ENCODE data around the gene ROBO1.

The ROBO1 gene

DNA sequence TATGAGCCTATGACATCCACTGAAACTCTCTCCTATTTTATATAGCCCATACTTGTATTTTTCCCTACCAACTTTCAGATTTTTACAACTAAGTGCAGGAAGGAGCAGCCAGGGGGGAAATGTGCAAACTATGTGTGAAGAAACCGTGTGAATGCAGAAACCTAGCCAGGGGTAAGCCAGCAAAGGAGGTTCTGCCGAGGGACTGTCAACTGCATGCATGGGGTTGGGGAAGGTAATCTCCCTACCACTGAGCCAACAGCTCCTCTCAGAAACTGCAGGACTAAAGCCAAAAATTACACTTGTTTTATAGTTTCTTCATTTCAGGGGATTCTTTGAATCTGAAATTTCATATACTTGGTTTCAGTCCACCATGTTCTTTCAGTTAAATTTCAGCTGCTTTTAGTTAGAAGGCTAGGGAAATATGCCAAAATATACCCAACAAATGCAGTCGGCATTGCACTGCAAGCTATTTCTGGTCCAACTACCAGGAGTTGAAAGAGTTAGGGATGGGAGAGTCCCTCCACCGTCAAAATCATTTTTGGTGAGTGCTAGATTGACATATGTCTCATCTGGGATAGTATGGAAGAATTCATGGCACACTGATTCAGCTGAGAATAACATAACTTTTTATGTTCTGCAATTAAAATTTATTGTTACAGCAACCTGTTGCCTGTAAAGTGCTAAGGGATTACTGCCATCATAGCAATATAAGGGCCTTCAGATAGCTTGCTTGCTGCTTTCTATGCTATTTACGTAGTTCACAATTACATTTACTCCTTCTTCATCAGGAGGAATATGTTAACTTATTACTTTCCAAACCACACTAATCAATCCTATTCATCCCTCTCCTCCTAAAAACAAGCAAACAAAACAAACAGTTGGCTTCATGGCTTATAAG is 904.2 kb downstream of the ROBO1 start:
- DNase-seq, result no peak

DNA sequence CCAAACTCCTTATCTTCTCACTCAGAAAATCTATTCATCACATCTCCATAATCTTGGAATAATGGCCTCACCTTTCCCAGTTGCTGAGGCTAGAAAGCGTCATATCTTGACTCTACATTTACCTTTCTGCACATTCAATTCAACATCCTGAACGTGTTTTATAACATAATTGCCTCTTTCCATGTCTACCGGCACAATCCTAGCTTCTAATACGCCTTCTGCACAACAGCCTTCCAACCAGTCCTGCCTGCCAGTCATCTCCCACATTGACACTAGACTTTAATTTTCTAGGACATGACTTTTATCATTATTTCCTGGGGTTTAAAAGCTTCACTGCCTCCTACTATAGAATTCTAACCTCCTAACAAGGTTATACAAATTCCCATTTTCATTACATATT is 906.6 kb downstream of the ROBO1 start:
- no peak for DNase-seq

DNA sequence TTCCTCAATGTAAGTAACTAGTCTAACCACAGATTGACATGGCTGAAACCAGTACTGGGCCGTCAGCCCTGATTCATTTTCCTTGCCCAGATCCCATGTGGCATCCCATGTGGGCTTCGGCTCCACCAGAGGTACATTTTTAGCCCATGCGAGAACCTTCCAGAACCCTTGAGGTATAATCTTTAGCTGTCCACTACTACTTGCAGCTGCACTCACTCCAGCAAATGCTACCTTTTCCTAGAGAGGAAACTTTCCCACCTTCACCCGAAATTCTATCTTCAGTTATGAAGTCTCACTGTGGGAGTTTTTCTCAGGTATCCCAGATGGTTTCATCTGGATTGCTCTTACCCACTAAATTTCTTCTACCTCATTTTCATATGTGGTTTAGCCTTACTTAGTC is 907.2 kb downstream of the ROBO1 start:
- no peak for DNase-seq

DNA sequence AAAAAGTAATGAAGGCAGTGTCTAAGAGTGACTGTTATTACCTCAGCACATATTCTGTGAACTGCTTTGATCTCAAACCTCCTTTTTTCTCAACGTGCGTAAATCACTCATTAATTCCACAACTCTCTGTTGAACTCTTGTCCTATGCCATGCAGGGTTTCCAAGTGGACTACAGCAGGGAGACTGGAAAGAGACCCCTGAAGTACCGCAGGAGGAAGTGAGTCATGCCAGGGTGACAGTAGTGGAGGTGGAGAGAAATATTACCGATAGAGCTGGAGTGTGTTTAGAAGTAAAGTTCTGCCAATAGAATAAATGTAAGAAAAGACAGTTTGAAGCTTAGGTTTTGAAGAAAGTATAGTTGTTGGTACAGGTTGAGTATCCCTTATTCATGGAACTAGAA is 908.9 kb downstream of the ROBO1 start:
- DNase-seq, result no peak

DNA sequence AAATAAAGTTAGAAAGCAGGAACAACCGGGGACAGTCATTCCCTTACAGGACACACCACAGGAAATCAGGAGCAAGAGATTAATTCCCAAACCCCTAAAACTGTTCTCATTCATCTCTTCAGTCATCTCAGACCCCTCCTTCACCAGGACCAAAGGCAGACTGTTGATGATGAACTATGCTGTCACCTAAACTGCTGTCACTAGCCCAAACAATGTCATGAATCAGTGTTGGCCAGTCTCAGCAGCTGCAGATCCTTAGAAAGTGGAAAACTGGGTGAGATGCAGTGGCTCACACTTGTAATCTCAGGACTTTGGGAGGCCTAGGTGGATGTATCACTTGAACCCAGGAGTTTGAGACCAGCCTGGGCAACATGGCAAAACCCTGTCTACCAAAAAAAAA is 909.6 kb downstream of the ROBO1 start:
- DNase-seq, result no peak

DNA sequence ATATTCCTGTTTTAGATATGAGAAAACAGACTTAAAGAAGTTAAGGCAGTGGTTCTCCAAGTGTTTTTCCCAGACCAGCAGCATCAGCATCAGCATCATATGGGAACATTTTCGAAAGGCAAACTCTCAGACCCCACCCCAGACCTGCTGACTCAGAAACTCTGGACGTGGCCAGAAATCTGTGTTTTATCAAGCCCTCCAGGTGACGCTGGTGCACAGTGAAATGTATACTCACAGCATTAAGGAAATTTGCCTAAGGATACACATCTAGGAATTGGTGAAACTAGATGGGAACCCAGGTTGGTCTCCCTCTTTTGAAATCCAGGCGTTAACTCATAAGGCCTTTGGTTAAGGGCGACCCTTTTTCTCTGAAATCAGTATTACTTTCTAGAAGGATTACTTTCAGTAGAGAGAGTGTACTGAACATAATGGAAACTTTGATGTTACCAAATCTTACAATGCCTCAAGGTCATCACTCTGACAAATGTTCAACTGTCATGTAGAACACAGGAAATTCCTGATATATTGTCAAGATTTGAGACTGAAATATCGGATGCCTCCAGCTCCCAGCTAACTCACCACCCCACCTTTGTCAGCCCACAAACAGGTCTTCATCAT is 910.2 kb downstream of the ROBO1 start:
- no peak for DNase-seq

DNA sequence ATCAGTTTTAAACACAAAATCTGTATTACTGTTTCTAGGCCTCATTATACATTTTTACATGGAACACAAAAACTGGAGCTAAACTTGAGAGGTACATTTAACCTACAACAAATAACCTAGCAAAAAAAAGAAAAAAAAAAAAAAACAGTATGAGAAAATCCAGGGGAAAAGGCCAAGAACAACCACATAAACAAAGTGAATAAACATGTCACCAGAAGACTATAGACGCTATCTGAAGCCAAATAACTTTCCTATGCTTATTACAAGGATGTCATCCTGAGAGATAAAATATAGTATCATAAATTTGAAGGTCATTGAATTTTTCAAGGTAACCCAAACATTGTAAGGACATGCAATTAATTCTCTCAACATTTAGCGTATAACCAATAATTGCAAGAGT is 911.6 kb downstream of the ROBO1 start:
- no peak for DNase-seq

DNA sequence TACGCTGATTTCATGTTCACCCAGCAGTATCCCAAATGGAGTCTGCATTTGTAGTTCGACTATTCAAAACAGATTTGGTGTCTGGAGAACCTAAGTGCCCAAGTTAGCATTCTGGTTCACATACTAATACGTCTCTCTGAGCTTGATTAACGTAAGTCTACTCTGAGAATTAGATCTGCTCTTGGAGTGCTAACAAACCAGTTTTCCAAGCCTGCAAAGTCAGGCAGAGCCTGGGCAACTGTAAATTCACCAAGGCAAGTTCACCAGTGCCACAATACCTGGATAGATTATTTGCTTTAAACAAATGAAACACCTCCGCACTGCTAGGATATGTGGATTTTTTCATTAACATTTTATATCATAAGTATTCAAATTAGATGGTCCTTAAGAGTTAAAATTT is 912.6 kb downstream of the ROBO1 start:
- no peak for DNase-seq

DNA sequence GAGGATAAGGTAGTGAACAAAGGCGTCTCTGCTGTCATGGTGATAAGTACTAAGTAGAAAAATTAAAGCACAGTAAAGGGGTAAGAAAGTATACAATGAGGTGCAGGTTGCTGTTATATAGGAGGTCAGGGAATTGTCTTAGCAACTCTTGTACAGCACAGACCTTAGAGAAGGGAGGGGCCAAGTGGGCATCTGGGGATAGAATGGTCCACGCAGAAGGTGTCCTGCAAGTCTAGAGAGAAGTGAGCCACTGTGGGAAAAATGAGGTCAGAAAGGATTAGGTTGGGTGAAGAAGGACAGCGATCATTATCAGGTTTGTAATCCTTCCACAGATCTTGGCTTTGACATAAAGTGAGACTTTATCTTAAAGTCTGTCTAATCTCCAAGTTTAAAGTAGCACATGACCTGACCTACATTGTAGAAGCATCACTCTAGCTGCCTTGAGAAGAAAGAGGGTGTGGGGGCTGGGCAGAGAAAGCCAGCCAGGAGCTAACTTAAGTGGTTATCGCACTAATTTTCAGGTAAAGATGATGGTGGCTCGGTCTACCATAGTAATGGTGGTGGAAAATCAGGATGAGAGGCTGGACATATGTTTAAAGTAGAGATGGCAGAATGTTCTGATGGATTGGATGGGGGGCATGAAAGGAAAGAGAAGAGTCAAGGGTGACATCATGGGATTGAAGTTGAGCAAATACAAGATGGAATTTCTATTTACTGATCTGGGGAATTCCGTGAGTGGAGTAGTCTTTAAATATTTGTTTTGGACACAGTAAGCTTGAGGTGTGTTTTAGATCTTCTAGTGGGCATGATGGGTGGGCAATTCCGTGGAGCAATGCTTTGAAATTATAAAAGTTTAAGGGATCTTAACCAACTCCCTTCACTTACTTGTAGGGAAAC is 919.2 kb downstream of the ROBO1 start:
- no peak for DNase-seq

DNA sequence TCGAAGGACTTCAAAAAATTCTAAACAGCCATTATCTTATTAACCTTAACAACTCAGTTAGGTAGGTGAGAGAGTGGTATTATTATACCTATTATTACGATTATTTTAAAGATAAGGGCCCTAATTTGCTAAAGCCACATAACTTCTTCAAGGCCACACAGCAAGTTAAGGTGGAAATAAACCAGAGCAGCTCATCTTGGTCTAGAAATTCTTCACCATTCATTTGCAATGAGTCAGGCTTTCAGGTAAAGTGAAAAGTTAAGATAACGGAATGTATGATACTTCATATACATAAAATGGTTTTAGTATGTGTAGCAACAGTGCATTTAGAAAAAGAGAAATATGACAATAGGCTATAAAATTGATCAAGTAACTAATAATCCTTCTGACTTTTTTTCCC is 920.2 kb downstream of the ROBO1 start:
- DNase-seq, result no peak

DNA sequence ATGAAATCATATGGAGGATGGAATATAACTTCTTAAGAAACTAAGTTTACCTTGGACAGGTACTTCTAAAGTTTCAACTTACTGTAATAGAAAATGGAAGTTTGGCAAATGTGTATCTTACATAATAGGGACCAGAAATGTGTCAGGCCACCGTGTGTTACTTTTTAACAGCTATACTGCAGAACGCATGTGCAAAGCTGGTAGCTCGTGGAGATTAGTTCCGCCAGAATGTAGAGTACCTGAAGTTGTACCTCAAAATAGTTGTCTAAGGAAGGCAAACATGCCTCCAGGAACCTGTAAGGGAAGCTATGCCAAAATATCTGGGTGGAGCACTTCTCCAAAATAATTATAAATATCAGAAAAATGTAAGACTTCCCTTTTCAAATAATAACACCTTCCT is 920.6 kb downstream of the ROBO1 start:
- no peak for DNase-seq

DNA sequence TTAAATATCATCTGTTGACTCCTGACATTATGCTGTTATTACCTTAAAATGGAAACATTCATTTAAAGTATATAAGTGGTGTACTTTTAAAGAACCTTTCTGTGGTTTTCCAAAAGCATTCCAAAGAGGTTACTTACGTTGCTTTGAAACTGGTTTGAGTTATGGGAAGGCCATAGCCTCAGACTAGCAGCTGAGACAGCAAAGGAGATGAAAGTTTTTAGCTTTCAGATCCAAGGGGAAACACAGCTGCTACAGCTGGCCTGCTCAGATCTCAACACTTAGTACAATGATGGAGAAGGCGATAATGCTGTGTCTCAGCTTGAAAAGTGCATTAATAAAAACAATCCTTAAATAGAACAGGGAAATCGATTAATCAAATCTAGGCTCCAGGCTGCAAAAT is 921.1 kb downstream of the ROBO1 start:
- DNase-seq, result no peak

DNA sequence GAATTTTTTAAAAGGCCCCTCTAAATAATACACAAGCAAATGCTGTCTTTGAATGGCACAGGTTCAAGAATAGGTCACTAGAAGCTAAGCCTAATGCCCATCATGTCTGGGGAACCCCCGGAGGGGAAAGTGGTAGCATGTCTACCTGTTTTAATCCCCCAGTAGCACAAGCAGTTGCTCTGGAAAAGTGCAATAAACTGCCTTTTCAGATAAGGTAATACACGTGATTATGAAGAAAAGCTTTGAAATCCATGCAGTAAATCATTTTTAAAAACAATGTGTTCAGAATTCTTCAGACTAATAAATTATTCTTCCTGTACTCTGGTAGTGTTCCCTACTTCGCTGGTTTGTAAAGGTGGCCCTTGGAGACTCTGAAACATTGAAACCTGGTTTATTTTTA is 922.2 kb downstream of the ROBO1 start:
- no peak for DNase-seq

DNA sequence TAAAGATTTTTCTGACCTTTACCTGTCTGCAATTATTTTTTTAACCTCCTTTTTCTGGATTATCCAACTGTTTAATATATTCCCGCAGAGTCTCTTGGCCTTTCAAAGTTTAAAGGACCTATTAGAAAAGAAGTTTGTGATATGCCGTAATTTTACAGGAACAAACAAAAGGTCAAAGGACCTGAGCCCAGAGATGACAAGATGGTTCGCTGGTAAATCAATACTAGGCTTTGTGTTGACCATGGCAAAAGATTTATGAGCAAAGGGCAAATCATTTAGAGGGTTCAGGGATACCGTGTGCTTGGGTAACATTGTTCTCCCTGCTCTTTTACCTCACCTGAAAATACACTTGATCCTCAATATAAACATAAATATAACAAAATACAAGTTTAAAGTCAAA is 923.5 kb downstream of the ROBO1 start:
- no peak for DNase-seq

DNA sequence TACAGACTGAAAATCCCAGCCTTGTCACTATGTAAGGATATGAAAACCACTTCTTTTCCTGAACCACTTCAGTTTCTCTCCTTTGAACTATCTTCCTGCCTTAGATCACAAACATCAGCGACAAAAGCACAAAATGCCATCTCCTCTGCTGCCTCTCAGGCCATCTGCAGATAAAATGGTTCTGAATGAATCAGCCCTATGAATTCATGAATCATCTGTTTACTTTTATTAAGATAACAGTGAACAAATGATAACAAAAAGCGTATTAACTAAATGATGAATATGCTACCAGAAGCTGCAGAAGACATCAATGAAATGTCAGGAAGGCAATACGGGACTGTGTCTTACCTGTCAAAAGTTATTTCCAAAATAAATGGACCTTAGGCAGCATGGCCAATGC is 928.1 kb downstream of the ROBO1 start:
- DNase-seq, result no peak

DNA sequence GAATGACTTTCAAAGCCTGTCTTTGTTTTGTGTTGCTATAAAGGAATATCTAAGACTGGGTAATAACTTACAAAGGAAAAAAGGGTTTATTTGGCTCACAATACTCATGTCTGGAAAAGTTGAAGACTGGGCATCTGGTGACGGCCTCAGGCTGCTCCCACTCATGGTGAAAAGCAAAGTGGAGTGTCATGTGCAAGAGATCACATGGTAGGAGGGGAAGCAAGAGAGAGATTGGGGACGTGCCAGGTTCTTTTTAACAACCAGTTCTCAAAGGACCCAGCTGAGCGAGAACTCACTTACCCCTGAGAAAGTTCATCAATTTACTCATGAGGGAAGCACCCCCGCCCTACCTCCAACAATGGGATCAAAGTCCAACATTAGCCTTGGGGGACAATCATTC is 929.4 kb downstream of the ROBO1 start:
- DNase-seq, result no peak

DNA sequence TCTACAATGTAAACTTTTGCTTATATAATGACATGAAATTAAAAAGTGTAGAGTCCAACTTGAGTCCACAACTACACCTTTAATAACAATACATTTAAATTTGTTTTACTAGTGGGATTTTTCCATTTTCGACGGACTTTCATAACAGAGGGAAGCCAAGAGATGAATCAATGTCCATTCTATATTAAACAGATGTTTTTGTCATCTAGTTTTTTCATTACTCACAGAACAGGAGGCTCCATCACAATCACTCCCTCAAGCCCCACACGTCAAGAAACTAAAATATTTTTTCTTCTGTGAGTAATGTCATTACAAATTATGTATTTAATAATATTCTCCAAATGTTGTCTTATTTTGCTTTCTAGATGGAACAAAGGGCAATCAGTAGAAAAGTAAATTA is 932.9 kb downstream of the ROBO1 start:
- no peak for DNase-seq

DNA sequence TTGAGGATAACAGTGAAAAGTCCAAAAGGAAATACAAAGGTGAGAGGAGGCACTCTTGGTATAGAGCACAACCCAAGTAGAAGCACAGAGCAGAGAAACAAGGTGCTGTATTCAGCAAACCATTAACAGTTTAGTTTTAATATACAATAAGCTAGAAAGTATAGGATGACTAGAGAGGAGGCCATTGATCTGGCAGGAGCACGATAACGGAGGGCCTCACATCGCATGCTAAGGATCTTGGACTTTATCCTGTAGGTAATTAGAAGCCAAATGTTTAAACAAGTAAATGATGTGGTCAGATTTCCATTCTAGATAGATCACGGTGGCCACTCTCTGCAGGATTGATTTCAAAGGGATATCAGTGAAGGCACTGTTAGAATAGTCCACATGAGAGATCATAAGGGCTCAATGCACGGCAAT is 935.0 kb downstream of the ROBO1 start:
- no peak for DNase-seq

DNA sequence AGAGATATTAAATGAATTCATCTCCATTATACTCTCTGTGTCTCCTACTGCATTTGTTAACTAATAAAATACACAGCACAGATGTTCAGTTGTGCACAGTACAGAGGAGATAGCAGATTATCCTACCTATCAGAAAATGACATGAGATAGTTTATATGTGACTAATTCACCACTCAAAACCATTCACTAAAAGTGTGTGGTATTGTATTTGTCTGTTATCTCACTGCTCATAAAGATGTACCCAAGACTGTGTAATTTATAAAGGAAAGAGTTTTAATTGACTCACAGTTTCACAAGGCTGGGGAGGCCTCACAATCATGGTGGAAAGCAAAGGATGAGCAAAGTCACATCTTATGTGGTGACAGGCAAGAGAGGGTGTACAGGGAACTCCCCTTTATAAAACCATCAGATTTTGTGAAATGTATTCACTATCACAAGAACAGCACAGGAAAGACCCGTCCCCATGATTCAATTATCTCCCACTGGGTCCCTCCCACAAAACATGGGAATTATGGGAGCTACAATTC is 936.3 kb downstream of the ROBO1 start:
- DNase-seq, result no peak

DNA sequence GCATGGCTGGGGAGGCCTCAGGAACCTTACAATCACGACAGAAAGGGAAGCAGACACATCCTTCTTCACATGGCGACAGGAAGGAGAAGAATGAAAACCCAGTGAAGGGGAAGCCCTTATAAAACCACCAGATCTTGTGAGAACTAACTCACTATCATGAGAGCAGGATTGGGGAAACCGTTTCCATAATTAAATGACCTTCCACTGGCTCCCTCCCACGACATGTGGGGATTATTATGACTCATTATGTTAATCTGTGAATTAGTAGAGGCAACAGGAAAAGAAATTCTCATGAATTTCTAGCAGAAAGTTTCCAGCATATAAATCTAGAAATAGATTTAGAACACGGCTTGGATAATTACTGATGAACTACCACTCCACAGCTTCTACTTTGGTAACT is 937.3 kb downstream of the ROBO1 start:
- DNase-seq, result no peak

DNA sequence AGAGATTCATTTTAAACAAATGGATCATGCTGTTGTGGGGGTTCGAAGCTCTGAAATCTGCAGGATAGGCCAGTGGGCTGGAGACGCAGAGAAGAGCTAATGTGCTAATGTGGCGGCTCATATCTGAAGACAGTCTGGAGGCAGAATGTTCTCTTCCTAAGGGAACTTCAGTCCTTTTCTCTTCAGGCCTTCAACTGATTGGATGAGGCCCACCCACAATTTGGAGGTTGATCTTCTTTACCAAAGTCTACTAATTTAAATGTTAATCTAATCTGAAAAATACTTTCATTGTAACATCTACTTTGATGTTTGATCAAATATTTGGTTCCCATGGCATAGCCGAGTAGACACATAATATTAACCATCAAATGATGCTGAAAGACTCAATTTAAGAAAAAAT is 940.2 kb downstream of the ROBO1 start:
- no peak for DNase-seq

DNA sequence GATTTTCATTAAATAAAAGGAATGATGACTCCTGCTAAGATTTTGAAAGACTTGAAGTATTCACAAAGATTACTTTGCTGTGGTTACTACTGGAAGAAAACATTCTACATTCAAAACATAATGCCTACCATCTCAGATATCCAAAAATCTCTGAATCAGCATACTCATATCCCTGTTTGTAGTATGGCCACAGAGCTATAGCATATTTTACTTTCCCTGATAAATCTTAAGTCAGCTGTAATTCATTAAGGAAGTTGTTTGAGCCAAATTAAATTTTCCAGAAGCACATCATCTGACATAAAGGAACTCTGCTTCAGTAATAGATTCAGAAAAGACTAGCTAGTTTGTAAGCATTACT is 942.0 kb downstream of the ROBO1 start:
- no peak for DNase-seq

DNA sequence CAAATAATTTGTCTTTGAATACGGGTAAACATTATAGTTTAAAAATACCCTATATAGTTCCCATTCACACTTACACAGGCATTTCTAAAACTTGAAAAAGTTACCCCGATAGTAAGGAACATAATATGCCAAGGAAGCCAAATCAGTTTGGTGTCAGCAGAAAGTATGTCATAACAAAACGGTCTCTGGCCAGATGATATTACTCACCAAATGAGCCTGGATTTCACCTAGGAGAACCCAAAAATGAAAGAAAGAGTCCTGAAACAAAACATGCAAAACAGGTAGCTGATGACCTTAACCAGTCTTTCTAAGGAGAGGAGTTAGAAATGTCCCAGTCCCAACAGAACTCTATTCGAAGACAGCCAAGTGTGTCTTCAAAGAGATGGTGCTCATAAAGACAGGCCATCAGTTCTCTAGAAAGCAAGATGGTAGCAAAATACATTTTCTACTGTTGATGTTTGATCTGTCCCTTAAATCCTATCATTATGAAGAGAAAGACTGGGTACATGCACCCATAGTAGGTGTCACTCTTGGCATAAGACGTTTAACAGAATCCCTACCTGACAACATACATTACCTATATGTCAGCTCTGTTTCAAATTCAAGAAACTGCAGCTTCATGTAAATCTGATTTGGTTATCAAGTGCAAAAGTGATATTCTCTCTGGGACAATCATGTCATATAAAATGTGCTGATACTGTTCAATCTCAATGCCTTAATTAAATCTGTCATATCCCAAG is 942.5 kb downstream of the ROBO1 start:
- no peak for DNase-seq
